Stimulated activated naive CD8-positive, alpha-beta T cell treated with anti-CD3 and anti-CD28 coated beads, Interleukin-15, amount 100 ng/mL, for 72 hours (primary cell): ENCODE measurements around the gene RIMS1.

ENCODE experiments used
- ATAC-seq: fragments of 150-1000 bp; cut with Tn5 transposase; 2 replicates; pipeline ENCODE4 v1.10.0; 2021; ENCODE audit warnings: mild to moderate bottlenecking, moderate library complexity
- DNase-seq, 2 donors: peaks; one replicate each; pipeline ENCODE4 v3.0.0; 2021 to 2022
- H3K27ac Mint-ChIP-seq, 2 donors: one replicate each; pipeline ENCODE4 v1.8.0; 2022; ENCODE audit warnings: mild to moderate bottlenecking in 2 of 2, mixed read lengths in 2 of 2, moderate library complexity in 2 of 2
- H3K27me3 Mint-ChIP-seq: one replicate; pipeline ENCODE4 v1.8.0; 2022; ENCODE audit warnings: mixed read lengths
- H3K4me1 Mint-ChIP-seq: one replicate; pipeline ENCODE4 v1.8.0; 2022; ENCODE audit warnings: mild to moderate bottlenecking, mixed read lengths
- H3K4me3 Mint-ChIP-seq, 2 donors: one replicate each; pipeline ENCODE4 v1.8.0; 2022; ENCODE audit warnings: mild to moderate bottlenecking in 2 of 2, mixed read lengths in 2 of 2, moderate library complexity in 1 of 2
- H3K9me3 Mint-ChIP-seq, 2 donors: one replicate each; pipeline ENCODE4 v1.8.0; 2022; ENCODE audit warnings: mixed read lengths in 2 of 2

RIMS1 gene

DNA sequence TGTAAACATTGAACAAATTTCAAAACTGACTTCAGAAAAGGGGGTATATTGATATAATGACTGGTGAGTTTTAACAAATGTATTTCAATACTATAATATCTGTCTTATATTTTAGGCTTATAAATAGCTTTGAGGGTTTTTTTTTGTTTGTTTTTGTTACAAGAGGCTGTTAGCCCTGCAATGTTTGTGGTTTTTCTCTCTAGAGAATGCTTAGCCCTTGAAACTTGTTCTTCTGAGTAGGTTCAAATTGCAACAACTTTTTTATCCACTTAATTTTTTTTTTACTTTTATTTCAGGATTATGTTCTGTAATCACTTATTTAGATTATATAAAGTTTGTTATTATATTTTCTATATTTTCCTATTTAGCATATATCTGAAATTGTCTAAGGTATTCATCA lies 333.2 kb downstream of the RIMS1 start:
- H3K4me1 Mint-ChIP-seq: no peaks in the 10 kb centered on the region
- no peaks in the 10 kb centered on the region for H3K9me3 Mint-ChIP-seq
- H3K4me3 Mint-ChIP-seq: no peak overlapping the region
- H3K27me3 Mint-ChIP-seq: no peaks in the 10 kb centered on the region
- DNase-seq: no peak
- H3K27ac Mint-ChIP-seq: no peak overlapping the region
- no peak for ATAC-seq

DNA sequence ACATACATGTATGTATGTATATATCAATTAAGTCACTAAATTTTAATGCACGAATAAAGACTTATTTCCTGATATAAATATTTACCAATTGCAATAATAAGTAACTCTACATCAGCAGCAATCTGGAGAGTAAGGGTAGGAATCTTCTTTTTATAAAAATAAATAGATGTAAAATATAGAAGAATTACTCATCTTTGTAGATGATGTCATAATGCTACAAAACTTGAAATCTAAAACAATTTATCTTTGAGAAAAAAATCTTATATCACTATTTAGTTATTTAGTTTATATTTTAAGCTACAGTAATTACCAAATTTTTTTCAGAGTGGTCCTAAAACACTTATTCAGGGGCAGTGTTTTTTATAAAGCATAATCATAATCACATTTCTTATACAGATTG lies 351.7 kb downstream of the RIMS1 start:
- Mint-ChIP-seq H3K4me3 (no peak overlapping the region), H3K9me3 (no peaks in the 10 kb centered on the region), H3K27ac (no peak overlapping the region), H3K4me1 (no peaks in the 10 kb centered on the region), H3K27me3 (no peaks in the 10 kb centered on the region)
- DNase-seq: no peak
- no peak for ATAC-seq

DNA sequence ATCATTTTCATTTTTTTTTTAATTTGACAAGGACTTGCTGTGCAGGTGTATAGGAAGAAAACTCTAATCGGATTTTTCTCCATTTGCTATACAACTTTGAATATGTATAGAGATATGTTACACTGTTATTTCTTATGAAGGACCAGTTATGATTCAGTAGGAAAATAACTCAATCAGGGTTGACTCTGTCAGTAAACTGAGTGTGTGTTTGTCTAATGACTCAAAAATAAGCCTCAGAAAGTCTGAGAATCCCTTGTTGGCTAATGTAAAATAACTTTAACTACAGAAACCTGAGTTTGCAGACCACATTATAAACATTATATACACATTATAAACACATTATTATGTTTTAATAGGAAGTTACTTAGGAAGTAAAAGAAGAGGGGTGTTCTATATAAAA lies 352.6 kb downstream of the RIMS1 start:
- no peaks in the 10 kb centered on the region for H3K9me3 Mint-ChIP-seq
- no peaks in the 10 kb centered on the region for H3K27me3 Mint-ChIP-seq
- no peak for DNase-seq
- H3K27ac Mint-ChIP-seq: no peak overlapping the region
- ATAC-seq: no peak
- H3K4me1 Mint-ChIP-seq: no peaks in the 10 kb centered on the region
- no peak overlapping the region for H3K4me3 Mint-ChIP-seq

GRCh38 chr6:72245565-72245964 lies 359.2 kb downstream of the RIMS1 start:
- no peaks in the 10 kb centered on the region for H3K27me3 Mint-ChIP-seq

GRCh38 chr6:72246926-72247325 lies 360.6 kb downstream of the RIMS1 start:
- ATAC-seq (no peak), DNase-seq (no peak)
- no peaks in the 10 kb centered on the region for H3K27me3 Mint-ChIP-seq
- H3K9me3 Mint-ChIP-seq: no peaks in the 10 kb centered on the region
- no peaks in the 10 kb centered on the region for H3K4me1 Mint-ChIP-seq
- no peak overlapping the region for H3K27ac Mint-ChIP-seq
- no peak overlapping the region for H3K4me3 Mint-ChIP-seq

More at GRCh38 chr6:72245565-72245964, 359.2 kb downstream of the RIMS1 start:
- Mint-ChIP-seq H3K4me1 (no peaks in the 10 kb centered on the region), H3K27ac (no peak overlapping the region), H3K9me3 (no peaks in the 10 kb centered on the region), H3K4me3 (no peak overlapping the region)
- ATAC-seq (no peak), DNase-seq (no peak)

DNA sequence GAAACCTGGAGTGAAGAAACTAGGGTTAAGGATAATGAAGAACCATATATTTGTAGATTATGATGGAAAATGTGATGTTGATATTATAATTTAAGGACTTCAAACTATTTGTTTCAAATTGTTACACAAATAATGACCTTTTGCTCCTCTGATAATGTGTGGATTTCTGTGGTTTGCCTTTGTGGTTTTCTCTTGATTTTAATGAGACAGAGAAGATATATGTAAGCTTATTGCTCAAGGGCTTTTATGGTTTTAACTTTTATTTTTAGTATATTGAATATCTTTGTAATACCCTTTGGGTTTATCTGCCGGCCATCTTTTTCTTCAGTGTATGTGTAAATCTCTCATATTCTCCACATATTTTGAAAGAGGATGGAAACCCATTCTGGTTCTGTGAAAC lies 362.3 kb downstream of the RIMS1 start:
- Mint-ChIP-seq H3K4me1 (no peaks in the 10 kb centered on the region), H3K4me3 (no peak overlapping the region)
- ATAC-seq: no peak

DNA sequence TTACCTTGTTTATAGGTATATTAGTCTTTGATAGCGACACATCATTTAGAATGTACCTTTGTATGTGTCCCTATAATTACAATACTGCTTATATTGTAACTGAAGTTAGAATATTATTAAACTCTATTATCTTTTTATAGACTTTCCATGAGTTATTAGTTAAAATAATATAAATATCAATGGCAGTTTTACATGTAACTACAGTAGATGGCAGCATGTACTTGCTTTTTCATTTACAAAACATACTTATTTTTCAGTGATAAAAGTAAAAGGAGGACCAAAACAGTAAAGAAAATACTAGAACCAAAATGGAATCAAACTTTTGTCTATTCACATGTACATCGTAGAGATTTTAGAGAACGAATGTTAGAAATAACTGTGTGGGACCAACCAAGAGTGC lies 364.3 kb downstream of the RIMS1 start:
- no peaks in the 10 kb centered on the region for H3K27me3 Mint-ChIP-seq
- H3K4me1 Mint-ChIP-seq: no peaks in the 10 kb centered on the region
- ATAC-seq (no peak), DNase-seq (no peak)
- H3K9me3 Mint-ChIP-seq: no peaks in the 10 kb centered on the region
- H3K27ac Mint-ChIP-seq: no peak overlapping the region
- H3K4me3 Mint-ChIP-seq: no peak overlapping the region

More for the DNA sequence above, 362.3 kb downstream of the RIMS1 start:
- Mint-ChIP-seq H3K27me3 (no peaks in the 10 kb centered on the region), H3K27ac (no peak overlapping the region), H3K9me3 (no peaks in the 10 kb centered on the region)
- no peak for DNase-seq

GRCh38 chr6:72260489-72260888 lies 374.1 kb downstream of the RIMS1 start:
- no peak overlapping the region for H3K4me3 Mint-ChIP-seq
- DNase-seq (no peak), ATAC-seq (no peak)
- no peaks in the 10 kb centered on the region for H3K4me1 Mint-ChIP-seq
- H3K27me3 Mint-ChIP-seq: no peaks in the 10 kb centered on the region
- no peaks in the 10 kb centered on the region for H3K9me3 Mint-ChIP-seq
- H3K27ac Mint-ChIP-seq: no peak overlapping the region

- Mint-ChIP-seq H3K27me3 (no peaks in the 10 kb centered on the region), H3K4me1 (no peaks in the 10 kb centered on the region), H3K27ac (no peak overlapping the region), H3K9me3 (no peaks in the 10 kb centered on the region), H3K4me3 (no peak overlapping the region)
- no peak for DNase-seq
- no peak for ATAC-seq
These were observed 375.2 kb downstream of the RIMS1 start for GRCh38 chr6:72261554-72261953.

- Mint-ChIP-seq H3K4me3 (no peak overlapping the region), H3K9me3 (no peaks in the 10 kb centered on the region), H3K27me3 (no peaks in the 10 kb centered on the region), H3K27ac (no peak overlapping the region), H3K4me1 (no peaks in the 10 kb centered on the region)
- ATAC-seq: no peak
- DNase-seq: no peak
These were observed 375.9 kb downstream of the RIMS1 start for GRCh38 chr6:72262254-72262653.

- Mint-ChIP-seq H3K9me3 (no peaks in the 10 kb centered on the region), H3K27me3 (no peaks in the 10 kb centered on the region), H3K27ac (no peak overlapping the region), H3K4me1 (no peaks in the 10 kb centered on the region), H3K4me3 (no peak overlapping the region)
- ATAC-seq (no peak), DNase-seq (no peak)
These were observed 381.1 kb downstream of the RIMS1 start for GRCh38 chr6:72267470-72267869.

GRCh38 chr6:72271531-72271930 lies 385.2 kb downstream of the RIMS1 start:
- no peak overlapping the region for H3K27ac Mint-ChIP-seq
- no peak for DNase-seq
- H3K4me1 Mint-ChIP-seq: no peaks in the 10 kb centered on the region
- no peak overlapping the region for H3K4me3 Mint-ChIP-seq
- H3K9me3 Mint-ChIP-seq: no peaks in the 10 kb centered on the region
- no peak for ATAC-seq
- no peaks in the 10 kb centered on the region for H3K27me3 Mint-ChIP-seq

DNA sequence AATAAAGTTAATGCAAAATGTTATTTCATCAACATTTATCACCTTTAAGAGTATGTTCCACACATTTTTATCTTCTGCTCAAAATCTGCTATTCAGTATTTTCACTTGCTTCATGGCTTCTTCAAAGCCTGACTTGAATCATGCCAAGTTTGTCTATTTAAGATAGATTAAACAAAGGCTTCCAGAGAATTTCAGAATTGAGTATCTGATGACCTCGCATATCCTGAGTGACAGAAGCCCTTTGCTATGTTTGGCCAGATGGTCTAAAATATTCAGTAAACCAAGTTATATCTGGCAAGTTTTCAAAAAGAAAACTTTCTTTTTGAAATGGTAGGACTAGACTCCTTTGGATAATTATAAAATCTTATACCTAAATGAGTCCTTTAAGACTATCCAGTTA lies 386.6 kb downstream of the RIMS1 start:
- DNase-seq: no peak
- no peak for ATAC-seq

GRCh38 chr6:72275888-72276287 lies 389.5 kb downstream of the RIMS1 start:
- no peak overlapping the region for H3K4me3 Mint-ChIP-seq
- DNase-seq: no peak
- H3K27me3 Mint-ChIP-seq: no peaks in the 10 kb centered on the region
- no peak for ATAC-seq
- no peak overlapping the region for H3K27ac Mint-ChIP-seq
- H3K4me1 Mint-ChIP-seq: no peaks in the 10 kb centered on the region
- no peaks in the 10 kb centered on the region for H3K9me3 Mint-ChIP-seq

More for the DNA sequence above, 386.6 kb downstream of the RIMS1 start:
- Mint-ChIP-seq H3K4me1 (no peaks in the 10 kb centered on the region), H3K27ac (no peak overlapping the region), H3K9me3 (no peaks in the 10 kb centered on the region), H3K4me3 (no peak overlapping the region), H3K27me3 (no peaks in the 10 kb centered on the region)

GRCh38 chr6:72282201-72282600 lies 395.9 kb downstream of the RIMS1 start:
- no peak overlapping the region for H3K4me3 Mint-ChIP-seq
- H3K9me3 Mint-ChIP-seq: no peaks in the 10 kb centered on the region
- no peaks in the 10 kb centered on the region for H3K4me1 Mint-ChIP-seq
- DNase-seq (no peak), ATAC-seq (no peak)
- H3K27me3 Mint-ChIP-seq: no peaks in the 10 kb centered on the region
- no peak overlapping the region for H3K27ac Mint-ChIP-seq

- no peaks in the 10 kb centered on the region for H3K27me3 Mint-ChIP-seq
- no peak overlapping the region for H3K4me3 Mint-ChIP-seq
- no peak for ATAC-seq
- DNase-seq: no peak
- H3K4me1 Mint-ChIP-seq: no peaks in the 10 kb centered on the region
- H3K27ac Mint-ChIP-seq: no peak overlapping the region
- no peaks in the 10 kb centered on the region for H3K9me3 Mint-ChIP-seq
These were observed 397.2 kb downstream of the RIMS1 start for GRCh38 chr6:72283571-72283970.

DNA sequence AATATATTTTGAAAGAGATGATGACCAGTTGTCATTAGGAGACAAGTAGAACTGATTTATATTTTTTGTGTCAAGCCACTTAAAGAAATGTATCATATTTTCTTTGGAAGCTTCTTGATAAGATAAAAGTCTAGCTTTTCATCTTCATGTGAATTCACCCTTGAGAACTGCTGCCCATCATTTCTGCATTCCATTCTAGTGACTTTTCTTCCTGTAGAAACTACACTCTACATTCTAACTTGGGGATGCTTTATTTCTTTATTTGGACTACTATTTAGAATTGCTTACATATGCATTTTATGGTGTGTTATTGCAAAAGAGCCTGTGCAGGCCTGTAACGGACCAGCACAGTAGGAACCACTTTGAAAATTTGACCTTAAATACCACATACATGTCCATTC lies 400.6 kb downstream of the RIMS1 start:
- no peak for DNase-seq
- Mint-ChIP-seq H3K9me3 (no peaks in the 10 kb centered on the region), H3K4me3 (no peak overlapping the region), H3K27ac (no peak overlapping the region), H3K4me1 (no peaks in the 10 kb centered on the region), H3K27me3 (no peaks in the 10 kb centered on the region)
- ATAC-seq: no peak

GRCh38 chr6:72287801-72288200 lies 401.5 kb downstream of the RIMS1 start:
- DNase-seq: no peak
- no peaks in the 10 kb centered on the region for H3K4me1 Mint-ChIP-seq

More at GRCh38 chr6:72287801-72288200, 401.5 kb downstream of the RIMS1 start:
- Mint-ChIP-seq H3K27me3 (no peaks in the 10 kb centered on the region), H3K27ac (no peak overlapping the region), H3K9me3 (no peaks in the 10 kb centered on the region), H3K4me3 (no peak overlapping the region)
- no peak for ATAC-seq
